HG02970 (cell line): Measurements from ENCODE around the gene GGTA1.
"Not testable (repeated sequence)": the region's sequence is repeated elsewhere in the genome, so short reads cannot be mapped to it uniquely, and the experiment has no call there.

Experiments used
- ATAC-seq: cut with Tn5 transposase; IDR thresholded peaks from one replicate; pipeline ENCODE4 v1.9.1; 2021; ENCODE audit warnings: mild to moderate bottlenecking, moderate library complexity, moderate number of reproducible peaks; ENCODE audit not compliant: unreplicated experiment, low FRiP score

Gene GGTA1

DNA sequence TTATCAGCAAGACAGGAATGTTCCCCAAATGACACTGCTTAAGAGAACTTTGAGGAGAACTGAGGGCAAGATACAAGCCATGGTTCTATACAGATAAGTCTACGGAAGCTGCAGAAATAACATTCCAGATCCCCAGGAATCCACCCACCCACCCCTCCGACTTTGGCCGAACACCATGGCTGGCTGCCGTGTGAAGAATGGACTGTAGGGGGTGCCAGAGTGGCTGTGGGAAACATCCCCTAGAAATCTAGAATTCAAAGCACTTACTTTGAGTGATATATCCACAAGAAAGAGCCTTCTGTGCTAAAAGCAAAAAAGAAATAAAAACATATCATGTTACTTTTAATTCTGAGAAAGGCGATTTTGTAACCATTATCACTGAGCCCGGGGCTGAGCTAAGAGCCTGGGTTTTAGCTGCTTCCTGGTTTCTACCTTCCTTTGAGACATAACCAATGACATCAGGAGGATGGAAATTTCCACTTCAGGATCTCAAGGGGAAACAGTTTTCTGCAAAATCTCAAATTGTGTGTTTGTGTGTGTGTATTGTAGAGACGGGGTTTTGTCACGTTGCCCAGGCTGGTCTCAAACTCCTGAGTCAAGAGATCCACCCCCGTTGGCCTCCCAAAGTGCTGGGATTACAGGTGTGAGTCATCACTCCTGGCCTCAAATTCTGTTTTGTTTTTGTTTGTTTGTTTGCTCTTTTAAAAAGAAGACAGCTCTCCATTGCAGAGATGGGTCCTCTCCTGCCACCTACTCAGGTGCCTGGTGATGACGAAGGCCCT lies 36.4 kb downstream of the GGTA1 start:
- no peak for ATAC-seq

GRCh38 chr9:121459513-121459912 lies 40.1 kb downstream of the GGTA1 start:
- no peak for ATAC-seq

DNA sequence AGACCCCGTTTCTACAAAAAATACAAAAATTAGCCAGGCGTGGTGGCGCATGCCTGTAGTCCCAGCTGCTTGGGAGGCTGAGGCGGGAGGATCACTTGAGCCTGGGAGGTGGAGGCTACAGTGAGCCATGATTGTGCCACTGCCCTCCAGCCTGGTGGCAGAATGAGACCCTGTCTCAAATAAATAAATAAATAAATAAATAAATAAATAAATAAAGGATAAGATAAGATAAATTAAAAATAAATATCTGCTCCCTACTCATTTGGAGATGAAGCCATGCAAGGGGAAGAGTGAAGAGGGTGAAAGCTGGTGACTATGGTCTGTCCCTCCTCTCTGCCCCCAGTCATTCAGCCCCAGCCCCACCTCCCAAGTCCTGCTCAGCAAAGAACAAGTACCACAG lies 41.2 kb downstream of the GGTA1 start:
- not testable (repeated sequence) for ATAC-seq

DNA sequence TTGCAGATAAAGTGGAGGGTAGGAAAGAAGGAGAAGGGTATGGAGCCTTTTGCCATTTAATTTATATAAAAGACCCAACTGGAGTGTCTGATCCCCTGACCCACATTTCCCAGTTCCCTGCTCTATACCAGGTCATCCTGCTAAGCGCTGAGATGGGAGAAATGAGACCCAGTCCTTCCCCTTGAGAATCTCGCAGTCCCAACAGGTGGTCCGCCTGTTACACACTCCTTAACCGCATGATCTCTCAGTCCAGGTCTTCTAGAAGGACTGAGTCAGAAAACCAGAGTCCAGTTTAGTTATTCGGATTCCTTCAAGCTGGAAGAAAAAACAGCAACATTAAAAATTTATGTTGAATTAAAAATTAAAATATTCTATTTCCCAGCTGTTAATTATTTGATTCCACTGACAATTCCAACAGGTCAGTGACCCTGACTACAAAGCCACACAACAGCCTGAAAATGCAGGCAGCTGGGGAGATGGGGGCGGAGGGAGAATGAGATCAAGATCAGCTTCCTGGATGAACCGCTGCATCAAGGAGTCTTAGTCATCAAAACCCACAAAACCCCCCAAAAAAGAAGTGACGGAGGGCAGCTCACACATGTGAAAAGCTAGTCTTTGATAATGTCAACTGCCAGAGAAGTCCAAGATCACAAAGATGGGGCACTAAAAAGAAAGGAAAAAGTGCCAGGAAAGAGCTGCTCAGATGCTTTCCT lies 44.0 kb downstream of the GGTA1 start:
- no peak for ATAC-seq

DNA sequence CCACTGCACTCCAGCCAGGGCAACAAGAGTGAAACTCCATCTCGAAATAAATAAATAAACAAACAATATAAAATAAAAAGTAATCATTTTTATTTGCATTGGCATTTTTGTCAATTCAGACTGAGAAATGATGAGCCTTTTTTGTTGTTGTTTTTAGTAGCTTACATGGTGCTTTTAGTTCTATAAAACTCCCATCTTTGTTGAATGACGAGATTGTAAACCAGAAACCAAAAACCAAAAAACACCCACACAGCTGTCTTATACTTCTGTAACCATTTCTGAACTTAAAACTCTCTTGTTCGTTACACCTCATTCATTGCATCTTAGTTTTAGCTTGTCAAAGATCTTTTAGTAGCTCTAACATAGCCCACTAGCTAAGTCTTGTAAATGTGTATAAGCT lies 44.7 kb downstream of the GGTA1 start:
- ATAC-seq: no peak

GRCh38 chr9:121453232-121453892 lies 46.3 kb downstream of the GGTA1 start:
- no peak for ATAC-seq

DNA sequence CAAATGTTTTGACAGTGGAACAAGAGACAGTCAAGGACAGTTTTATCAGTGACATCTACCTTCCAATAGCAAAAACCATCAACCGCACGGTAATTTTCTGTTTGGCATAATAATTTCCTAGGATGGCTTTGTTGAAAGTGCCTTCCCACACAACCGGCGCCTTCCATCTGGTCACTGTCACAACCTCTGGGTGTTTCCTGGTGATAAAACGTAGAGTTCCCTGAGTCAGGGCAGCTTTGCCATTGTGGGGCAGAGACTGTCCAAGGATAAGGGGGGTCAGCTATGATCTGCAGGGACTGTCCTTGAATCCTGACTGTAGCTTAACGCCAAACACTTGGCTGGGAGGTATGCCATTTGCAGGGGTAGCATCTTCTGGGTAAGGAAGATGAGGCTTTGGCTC lies 47.6 kb downstream of the GGTA1 start:
- ATAC-seq: no peak

DNA sequence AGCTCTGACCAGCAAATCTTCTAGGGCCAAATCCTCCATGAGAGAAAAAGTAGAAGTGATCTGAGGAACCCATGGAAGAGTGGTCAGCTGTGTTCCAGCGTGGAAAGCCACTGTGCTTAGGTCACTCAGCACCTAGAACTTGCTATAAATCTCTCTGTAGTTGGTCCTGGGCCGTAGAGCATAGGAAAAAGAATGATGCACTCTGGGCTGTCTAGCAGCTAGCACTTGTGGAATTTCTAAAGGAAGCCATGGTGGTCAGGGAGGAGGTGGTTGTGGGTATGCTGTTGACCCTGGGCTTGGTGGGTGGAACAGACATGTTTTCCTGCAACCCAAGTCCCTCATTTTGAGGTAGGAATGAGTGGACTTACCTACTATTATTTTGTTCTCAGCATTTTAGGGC lies 48.1 kb downstream of the GGTA1 start:
- no peak for ATAC-seq

- ATAC-seq: no peak
Measured at GRCh38 chr9:121450241-121450640, 49.4 kb downstream of the GGTA1 start.

DNA sequence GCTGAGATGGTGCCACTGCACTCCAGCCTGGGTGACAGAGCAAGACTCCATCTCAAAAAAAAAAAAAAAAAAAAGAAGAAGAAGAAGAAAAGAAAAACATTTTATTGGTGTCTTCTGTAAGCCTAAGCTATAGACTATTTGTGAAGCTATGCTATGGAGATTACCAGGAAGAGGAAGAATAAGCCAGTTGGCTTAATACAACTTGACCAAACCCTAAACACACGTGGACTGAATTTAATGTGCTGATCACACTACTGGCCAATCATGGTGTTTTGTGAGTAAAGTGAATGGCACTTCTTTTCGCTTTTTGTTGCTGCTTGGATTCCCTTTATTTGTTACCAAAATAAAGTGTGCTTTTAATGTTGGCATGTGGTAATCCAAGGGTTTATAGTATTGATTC lies 49.9 kb downstream of the GGTA1 start:
- no peak for ATAC-seq

- ATAC-seq: no peak
Measured at GRCh38 chr9:121447321-121447834, 52.3 kb downstream of the GGTA1 start.

GRCh38 chr9:121445986-121446385 lies 53.7 kb downstream of the GGTA1 start:
- ATAC-seq: no peak

GRCh38 chr9:121443981-121444380 lies 55.7 kb downstream of the GGTA1 start:
- no peak for ATAC-seq

- no peak for ATAC-seq
Measured at GRCh38 chr9:121441165-121441564, 58.5 kb downstream of the GGTA1 start.

- no peak for ATAC-seq
Measured at GRCh38 chr9:121439711-121440664, 59.7 kb downstream of the GGTA1 start.

DNA sequence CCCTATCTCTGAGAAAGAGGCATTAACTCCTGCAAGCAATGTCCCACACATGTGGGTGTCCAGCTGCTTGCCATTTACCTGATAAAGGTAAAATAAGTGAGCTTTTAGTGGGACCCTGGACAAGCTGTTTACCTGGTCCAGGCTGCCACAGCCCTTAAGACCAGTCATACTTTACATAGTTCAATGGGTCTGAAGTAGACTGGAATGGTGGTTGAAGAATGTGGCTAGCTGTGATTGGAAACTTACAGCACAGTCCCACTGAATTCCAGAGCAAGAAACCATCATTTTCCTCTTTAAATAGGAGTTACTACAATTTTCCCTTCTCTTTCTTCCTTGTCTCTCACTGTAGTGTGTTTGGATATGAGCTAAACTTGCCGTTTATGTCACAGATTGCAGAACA lies 60.6 kb downstream of the GGTA1 start:
- no peak for ATAC-seq

GRCh38 chr9:121437891-121438290 lies 61.8 kb downstream of the GGTA1 start:
- ATAC-seq: no peak

DNA sequence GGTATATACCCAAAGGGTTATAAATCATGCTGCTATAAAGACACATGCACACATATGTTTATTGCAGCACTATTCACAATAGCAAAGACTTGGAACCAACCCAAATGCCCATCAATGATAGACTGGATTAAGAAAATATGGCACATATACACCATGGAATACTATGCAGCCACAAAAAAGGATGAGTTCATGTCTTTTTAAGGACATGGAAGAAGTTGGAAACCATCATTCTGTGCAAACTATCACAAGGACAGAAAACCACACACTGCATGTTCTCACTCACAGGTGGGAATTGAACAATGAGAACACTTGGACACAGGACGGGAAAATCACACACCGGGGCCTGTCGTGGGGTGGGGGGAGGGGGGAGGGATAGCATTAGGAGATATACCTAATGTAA lies 62.6 kb downstream of the GGTA1 start:
- not testable (repeated sequence) for ATAC-seq

DNA sequence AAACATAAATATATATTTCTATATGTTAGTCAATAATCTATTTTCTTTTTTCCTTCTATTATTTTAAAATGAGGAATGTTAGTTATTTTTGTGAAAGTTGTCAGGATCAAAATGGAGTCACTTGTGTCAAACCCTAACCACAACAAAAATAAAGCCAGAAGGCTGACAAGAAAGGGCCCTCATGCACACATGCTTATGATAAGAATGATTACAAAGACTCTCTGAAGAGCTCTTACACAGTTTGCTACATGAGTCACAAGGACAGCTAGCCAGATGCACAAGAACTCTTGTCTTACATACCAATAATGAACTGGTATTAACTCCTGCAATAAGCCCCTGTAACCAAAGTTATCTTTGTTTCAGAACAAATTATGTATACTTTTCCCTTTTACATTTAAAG lies 64.7 kb downstream of the GGTA1 start:
- ATAC-seq: no peak

- ATAC-seq: no peak
Measured at GRCh38 chr9:121427899-121428298, 71.7 kb downstream of the GGTA1 start.
